Vagina (tissue), 2 donors: ENCODE measurements around the gene DYNAP.

Source experiments
- CTCF ChIP-seq, 3 experiments: fragments of 450-650 bp in 2 of 3; fragments of 200-600 bp in 1 of 3; sonication (generic) in 1 of 3; IDR thresholded peaks; one replicate each; pipeline ENCODE4 v1.5.1; 2017 to 2019; ENCODE audit warnings: antibody characterized with exemption in 3 of 3, mild to moderate bottlenecking in 2 of 3, moderate library complexity in 2 of 3
- POLR2A ChIP-seq, 2 donors: fragments of 450-650 bp; IDR thresholded peaks; one replicate each; pipeline ENCODE4 v1.6.1; 2017; ENCODE audit warnings: antibody characterized with exemption in 2 of 2, mild to moderate bottlenecking in 2 of 2, moderate library complexity in 2 of 2
- POLR2AphosphoS5 ChIP-seq, 2 donors: sonication (generic); formaldehyde crosslinking; IDR thresholded peaks; one replicate each; pipeline ENCODE4 v1.9.0; 2017; ENCODE audit warnings: antibody characterized with exemption in 2 of 2, mild to moderate bottlenecking in 2 of 2, low read depth in 1 of 2; ENCODE audit not compliant: insufficient read depth in 1 of 2

- TF ChIP-seq POLR2A (IDR thresholded peaks at IDR 0.05) (no peak), CTCF (IDR thresholded peaks at IDR 0.05) (no peak), POLR2AphosphoS5 (IDR thresholded peaks at IDR 0.05; ENCODE audit: insufficient read depth in 1 of 2, low read depth in 1 of 2) (no peak)
Measured at GRCh38 chr18:54611816-54612215, 20.8 kb downstream of the DYNAP start.
